Activated T-cell treated with anti-CD3 and anti-CD28 coated beads, Interleukin-2, amount 50 U/mL, for 24 hours (primary cell): Measurements from ENCODE around the gene ANXA3.

Experiments
- DNase-seq: peaks from one replicate; pipeline ENCODE4 v3.0.0-alpha.2; 2020
- H3K27ac Mint-ChIP-seq: 2 replicates; pipeline ENCODE4 v1.8.0; 2020; ENCODE audit warnings: mild to moderate bottlenecking, mixed read lengths
- H3K27me3 Mint-ChIP-seq: 2 replicates; pipeline ENCODE4 v1.8.0; 2020; ENCODE audit warnings: mixed read lengths
- H3K36me3 Mint-ChIP-seq: 2 replicates; pipeline ENCODE4 v1.8.0; 2020; ENCODE audit warnings: low read depth, mixed read lengths
- H3K4me1 Mint-ChIP-seq: 2 replicates; pipeline ENCODE4 v1.8.0; 2020; ENCODE audit warnings: low read depth, mixed read lengths
- H3K4me3 Mint-ChIP-seq: 2 replicates; pipeline ENCODE4 v1.8.0; 2020; ENCODE audit warnings: mild to moderate bottlenecking, moderate library complexity, mixed read lengths
- H3K9me3 Mint-ChIP-seq: 2 replicates; pipeline ENCODE4 v1.8.0; 2020; ENCODE audit warnings: mixed read lengths

ANXA3 gene

DNA sequence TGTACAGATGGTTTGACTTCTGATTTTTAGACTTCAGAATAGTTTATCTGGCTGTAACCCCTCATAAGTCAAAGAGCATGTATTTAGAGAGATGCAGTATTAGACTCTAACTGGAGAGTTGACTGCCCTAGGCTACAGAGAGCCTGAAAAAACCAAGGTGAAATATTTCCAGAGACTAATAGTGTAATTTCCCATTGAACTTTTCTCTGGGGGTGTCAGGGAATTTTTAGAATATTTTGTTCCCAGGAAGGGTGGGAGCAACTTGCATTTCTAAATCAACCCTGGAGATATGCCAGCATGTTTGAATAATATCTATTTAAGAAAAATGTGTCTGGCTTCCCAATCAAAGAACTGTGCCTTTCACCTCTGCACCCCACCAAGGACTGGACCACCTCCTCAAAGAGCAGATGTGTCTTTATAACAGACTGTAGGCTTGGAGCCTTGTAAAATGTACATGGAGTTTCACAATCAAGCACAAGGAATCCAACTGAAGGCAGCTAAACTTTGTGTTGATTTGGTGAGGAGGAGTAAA lies 2.0 kb downstream of the ANXA3 start:
- Mint-ChIP-seq H3K4me3 (no peak overlapping the region), H3K9me3 (no peaks in the 10 kb centered on the region), H3K27ac (no peak overlapping the region), H3K27me3 (peaks cover 42% of the 10 kb centered on the region), H3K4me1 (peaks cover 9% of the 10 kb centered on the region), H3K36me3 (no peaks in the 10 kb centered on the region)
- DNase-seq: no peak

DNA sequence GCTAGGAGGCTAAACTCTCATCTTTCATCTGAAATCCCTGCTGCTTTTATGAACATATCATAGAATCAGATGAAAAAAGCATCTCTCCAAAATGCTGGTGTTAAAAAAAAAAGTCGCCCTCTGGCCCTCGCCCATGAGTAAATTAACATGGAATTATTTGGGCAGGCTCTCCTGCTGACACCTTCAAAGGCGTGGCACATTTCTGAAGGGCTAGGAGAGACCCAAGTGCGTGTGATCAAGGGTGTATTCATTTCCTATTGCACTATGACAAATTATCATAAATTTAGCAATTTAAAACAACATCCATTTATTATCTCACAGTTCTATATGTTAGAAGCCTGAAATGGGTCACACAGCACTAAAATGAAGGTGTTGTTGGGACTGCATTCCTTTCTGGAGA lies 5.1 kb downstream of the ANXA3 start:
- H3K27me3 Mint-ChIP-seq: peaks cover 29% of the 10 kb centered on the region
- H3K36me3 Mint-ChIP-seq: no peaks in the 10 kb centered on the region
- no peak for DNase-seq
- H3K4me1 Mint-ChIP-seq: peaks cover 5% of the 10 kb centered on the region
- H3K27ac Mint-ChIP-seq: no peak overlapping the region
- no peaks in the 10 kb centered on the region for H3K9me3 Mint-ChIP-seq
- H3K4me3 Mint-ChIP-seq: no peak overlapping the region

DNA sequence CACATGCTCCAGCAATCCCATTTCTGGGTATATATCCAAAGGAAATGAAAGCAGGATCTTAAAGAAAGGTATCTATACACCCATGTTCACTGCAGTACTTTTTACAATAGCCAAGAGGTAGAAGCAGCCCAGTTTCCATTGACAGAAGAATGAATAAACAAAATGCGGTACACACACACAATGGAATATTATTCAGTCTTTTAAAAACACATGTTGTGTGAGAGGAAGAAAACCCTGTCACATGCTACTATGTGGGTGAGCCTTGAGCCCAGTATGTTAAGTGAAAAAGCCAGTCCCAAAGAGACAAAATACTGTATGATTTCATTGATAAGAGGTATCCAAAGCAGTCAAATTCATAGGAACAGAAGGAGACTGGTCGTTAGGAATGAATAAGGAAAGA lies 6.3 kb downstream of the ANXA3 start:
- H3K9me3 Mint-ChIP-seq: no peaks in the 10 kb centered on the region
- no peak overlapping the region for H3K27ac Mint-ChIP-seq
- peaks cover 33% of the 10 kb centered on the region for H3K27me3 Mint-ChIP-seq
- H3K36me3 Mint-ChIP-seq: no peaks in the 10 kb centered on the region
- H3K4me3 Mint-ChIP-seq: no peak overlapping the region
- H3K4me1 Mint-ChIP-seq: no peaks in the 10 kb centered on the region
- DNase-seq: no peak

DNA sequence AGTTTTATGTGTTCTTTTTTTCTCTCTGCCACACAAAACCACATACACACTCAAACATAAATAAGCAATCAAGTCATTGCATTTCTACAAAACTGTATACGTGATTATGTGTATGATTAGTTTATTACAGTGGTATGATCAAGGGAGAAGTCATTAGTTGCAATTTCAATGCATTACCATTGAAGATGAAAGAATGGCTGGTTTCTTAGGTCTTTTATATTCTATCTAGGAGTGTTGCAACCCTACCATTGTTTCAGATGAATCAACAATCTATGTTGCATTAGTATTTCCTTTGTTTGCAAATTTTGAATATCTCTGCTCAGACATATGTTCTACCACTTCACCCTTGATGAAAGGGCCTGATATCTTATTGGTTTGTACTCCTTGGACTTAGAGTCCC lies 6.8 kb downstream of the ANXA3 start:
- H3K36me3 Mint-ChIP-seq: no peaks in the 10 kb centered on the region
- no peak overlapping the region for H3K4me3 Mint-ChIP-seq
- H3K27ac Mint-ChIP-seq: no peak overlapping the region
- no peak for DNase-seq
- H3K27me3 Mint-ChIP-seq: peaks cover 30% of the 10 kb centered on the region
- H3K4me1 Mint-ChIP-seq: no peaks in the 10 kb centered on the region
- H3K9me3 Mint-ChIP-seq: no peaks in the 10 kb centered on the region

DNA sequence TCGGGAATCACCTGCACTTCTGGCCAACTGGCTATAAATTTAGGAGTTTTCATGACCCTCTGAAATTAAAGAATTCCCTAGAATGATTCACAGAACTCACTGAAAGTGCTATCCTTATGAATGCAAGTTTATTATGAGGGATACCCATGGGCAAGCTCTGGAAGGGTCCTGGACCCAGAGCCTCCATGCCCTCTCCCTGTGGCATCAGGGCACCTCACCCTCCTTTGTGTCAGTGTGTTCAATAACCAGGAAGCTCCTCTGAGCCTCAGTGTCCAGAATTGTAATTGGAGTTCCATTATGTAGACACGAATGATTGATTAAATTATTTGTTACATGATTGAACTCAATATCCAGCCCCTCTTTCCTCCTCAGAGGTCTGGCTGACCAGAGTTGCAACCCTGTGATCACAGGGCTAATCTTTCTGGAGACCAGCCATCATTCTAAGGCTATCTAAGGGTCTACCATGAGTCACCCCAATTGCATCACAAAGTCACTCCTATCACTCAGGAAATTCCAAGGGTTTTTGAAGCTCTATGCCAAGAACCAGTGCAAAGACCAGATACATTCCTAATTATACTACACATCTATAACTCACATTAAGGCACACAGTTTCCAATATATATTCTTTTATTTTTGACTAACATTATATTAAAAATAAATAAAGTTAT lies 8.9 kb downstream of the ANXA3 start:
- no peaks in the 10 kb centered on the region for H3K4me1 Mint-ChIP-seq
- H3K36me3 Mint-ChIP-seq: no peaks in the 10 kb centered on the region
- no peak for DNase-seq
- no peak overlapping the region for H3K27ac Mint-ChIP-seq
- H3K4me3 Mint-ChIP-seq: no peak overlapping the region
- H3K9me3 Mint-ChIP-seq: no peaks in the 10 kb centered on the region
- peaks cover 20% of the 10 kb centered on the region for H3K27me3 Mint-ChIP-seq

DNA sequence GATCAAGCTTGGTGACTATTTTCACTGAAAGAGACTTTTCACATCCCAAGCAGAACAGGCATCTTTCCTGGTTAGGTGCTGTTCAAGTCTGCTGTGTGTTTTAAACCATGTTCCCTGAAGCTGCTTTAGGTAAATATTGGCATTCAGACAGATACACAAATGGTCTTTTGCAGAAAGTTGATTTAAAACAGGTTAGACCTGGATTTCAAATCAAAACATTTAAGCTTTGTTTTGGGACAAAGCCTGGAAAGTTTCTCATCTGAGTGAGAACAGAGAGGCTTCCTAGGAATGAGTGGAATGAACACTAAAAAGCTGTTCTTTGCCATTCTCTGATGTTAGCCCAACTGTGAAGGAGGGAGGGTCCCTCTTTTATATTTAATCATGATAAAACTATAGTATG lies 10.1 kb downstream of the ANXA3 start:
- DNase-seq: no peak
- H3K4me3 Mint-ChIP-seq: no peak overlapping the region
- no peaks in the 10 kb centered on the region for H3K4me1 Mint-ChIP-seq
- peaks cover 20% of the 10 kb centered on the region for H3K27me3 Mint-ChIP-seq
- no peaks in the 10 kb centered on the region for H3K36me3 Mint-ChIP-seq
- no peaks in the 10 kb centered on the region for H3K9me3 Mint-ChIP-seq
- no peak overlapping the region for H3K27ac Mint-ChIP-seq

DNA sequence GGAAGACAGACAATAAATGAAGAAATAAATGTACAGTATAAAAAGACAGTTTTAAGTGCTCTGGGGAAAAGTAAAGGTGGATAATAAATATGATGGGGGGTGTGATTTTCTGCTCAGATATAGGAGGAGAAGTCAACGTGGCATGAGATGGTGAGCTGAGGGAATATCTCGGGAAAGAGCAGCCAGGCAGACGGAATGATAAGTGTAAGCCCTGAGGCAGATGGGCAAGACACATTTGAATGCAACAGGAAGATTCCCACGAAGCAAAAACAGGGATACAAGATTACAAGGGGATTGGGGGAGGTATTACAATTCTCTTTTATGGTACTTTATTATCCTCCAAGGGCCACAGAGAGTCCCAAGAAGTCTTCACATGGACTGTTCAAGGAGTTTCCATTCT lies 11.1 kb downstream of the ANXA3 start:
- Mint-ChIP-seq H3K27me3 (peaks cover 20% of the 10 kb centered on the region), H3K36me3 (no peaks in the 10 kb centered on the region), H3K4me1 (no peaks in the 10 kb centered on the region), H3K27ac (no peak overlapping the region), H3K4me3 (no peak overlapping the region), H3K9me3 (no peaks in the 10 kb centered on the region)
- DNase-seq: no peak

DNA sequence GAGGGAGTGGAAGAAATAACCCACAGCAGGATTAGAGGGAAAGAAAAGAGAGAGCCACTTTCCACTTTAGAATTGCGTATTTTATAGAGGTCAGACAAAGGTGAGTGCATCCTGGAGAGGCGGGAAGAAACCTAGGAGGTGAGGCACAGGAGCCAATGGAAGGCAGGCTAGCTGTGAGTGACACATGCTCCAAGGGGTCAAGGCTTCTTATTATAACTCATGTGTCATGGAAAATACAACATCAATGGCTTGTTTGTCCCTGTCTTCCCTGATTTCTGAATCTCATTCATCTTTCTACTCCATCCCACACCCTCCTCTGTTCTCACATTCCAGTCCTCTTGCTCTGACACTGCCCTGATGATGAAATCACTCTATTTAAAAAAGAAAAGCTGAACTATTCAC lies 14.4 kb downstream of the ANXA3 start:
- Mint-ChIP-seq H3K9me3 (no peaks in the 10 kb centered on the region), H3K4me3 (no peak overlapping the region), H3K27ac (no peak overlapping the region), H3K27me3 (peaks cover 19% of the 10 kb centered on the region), H3K36me3 (no peaks in the 10 kb centered on the region), H3K4me1 (no peaks in the 10 kb centered on the region)
- no peak for DNase-seq

DNA sequence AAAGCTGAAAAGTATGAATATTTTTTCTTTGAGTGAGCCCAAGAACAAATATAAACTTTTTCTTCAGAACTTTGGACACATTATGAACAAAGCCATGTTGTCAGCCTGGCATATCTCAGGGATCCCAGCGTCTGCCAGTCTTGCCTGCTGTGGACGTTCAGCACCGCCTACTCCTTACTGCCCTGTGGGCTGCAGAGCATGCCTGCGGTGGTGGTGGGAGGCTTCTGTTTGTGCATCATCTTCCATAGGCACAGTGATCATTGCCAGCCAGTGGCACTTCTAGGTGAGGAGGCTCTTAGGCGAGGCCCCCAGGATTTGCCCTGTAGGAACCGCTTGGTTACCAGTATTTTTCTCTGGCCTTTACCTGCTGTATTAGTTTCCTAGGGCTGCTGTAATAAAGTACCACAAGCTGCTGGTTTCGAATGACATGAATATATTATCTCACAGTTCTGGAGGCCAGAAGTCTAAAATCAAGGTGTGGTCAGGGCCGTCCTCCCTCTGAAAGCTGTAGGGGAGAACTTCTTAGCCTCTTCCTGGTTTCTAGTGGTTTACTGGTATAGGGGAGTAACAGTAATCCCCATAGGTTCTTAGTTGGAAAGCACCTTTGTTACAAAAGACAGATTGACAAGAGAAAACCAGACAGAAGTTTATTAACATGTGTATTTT lies 15.4 kb downstream of the ANXA3 start:
- Mint-ChIP-seq H3K27ac (no peak overlapping the region), H3K9me3 (no peaks in the 10 kb centered on the region), H3K4me3 (no peak overlapping the region), H3K36me3 (no peaks in the 10 kb centered on the region), H3K27me3 (peaks cover 12% of the 10 kb centered on the region), H3K4me1 (no peaks in the 10 kb centered on the region)
- no peak for DNase-seq

DNA sequence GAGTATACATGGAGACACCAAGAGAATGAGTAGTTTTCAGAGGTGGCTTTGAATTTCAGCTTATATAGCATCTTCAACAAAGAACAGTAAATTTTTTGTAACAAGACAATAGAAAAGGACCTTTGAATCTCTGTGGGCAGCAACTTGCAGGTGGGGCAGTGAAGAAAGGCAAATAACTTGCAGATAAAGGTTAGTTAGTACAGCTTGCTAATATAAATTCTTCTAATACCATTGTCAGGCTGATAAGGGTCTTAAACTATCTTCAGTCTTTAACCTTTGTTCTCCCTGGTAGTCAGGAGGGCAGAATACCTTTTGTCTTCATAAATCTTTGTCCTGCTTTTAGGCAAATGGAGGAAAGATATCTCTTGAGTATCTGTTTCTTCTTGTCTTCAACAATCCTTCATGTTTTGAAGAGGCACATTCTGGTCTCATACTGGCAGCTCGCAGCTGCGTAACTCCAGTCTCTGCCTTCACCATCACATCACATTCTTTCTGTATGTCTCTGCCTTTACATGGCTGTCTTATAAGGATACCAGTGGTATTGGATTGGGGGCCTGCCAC lies 16.0 kb downstream of the ANXA3 start:
- Mint-ChIP-seq H3K36me3 (no peaks in the 10 kb centered on the region), H3K27me3 (peaks cover 11% of the 10 kb centered on the region), H3K9me3 (no peaks in the 10 kb centered on the region), H3K4me1 (no peaks in the 10 kb centered on the region), H3K27ac (no peak overlapping the region), H3K4me3 (no peak overlapping the region)
- no peak for DNase-seq

DNA sequence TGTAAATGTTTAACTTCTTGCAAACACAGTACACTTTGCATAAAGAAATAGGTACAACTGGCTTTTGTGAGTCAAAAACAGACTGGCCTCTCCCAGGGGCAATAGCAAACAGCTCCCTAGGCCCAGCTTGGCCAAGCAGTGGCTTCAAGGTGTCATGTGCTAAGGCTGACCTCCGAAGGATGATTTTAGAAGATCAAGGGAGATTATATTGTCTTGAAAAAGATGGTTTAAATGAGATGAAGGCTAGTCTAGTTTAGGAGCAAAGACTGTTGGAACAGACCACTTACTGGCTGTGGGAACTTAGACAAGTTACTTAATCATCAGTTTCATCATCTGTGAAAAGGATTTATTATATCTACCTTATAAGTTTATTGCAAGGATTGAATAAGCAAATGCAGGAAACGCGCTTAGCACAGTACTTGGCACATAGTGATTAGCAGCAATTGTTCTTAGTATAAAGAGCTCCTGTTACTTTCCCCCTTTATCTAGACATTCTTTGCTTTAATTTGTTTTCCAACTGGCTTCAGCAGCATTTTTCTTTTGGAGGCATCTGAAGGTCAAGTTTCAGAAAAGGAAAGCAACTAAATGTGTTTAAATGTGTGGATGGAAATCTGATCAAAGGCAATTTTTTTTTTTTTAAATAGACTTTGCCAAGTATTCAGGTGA lies 17.2 kb downstream of the ANXA3 start:
- H3K27ac Mint-ChIP-seq: no peak overlapping the region
- no peaks in the 10 kb centered on the region for H3K9me3 Mint-ChIP-seq
- no peaks in the 10 kb centered on the region for H3K36me3 Mint-ChIP-seq

DNA sequence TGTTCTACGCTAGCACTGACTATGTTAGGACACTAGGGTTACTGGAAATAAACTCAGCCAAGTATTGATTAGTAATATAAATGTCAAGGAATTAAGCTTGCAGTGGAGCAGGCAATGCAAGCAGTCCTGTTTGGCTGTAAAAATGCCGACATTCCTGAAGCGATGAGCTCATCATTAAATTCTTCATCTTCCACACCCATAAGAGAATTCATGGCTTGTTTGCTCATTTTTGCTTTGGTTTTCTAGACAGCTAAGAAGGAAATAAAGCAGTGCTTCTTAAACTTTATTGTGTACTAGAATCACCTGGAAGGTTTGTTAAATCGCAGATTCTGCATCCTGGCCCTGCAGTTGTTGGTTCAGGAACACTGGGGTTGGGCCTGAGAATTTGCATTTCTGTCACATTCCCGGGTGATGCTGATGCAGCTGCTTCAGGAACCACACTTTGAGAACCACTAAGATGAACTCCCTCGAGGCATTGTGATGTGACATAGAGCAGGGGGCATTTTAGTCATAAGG lies 17.8 kb downstream of the ANXA3 start:
- Mint-ChIP-seq H3K27me3 (peaks cover 7% of the 10 kb centered on the region), H3K4me1 (no peaks in the 10 kb centered on the region), H3K9me3 (no peaks in the 10 kb centered on the region), H3K36me3 (no peaks in the 10 kb centered on the region), H3K4me3 (no peak overlapping the region), H3K27ac (no peak overlapping the region)
- DNase-seq: no peak

More for the DNA sequence above, 17.2 kb downstream of the ANXA3 start:
- Mint-ChIP-seq H3K27me3 (peaks cover 7% of the 10 kb centered on the region), H3K4me3 (no peak overlapping the region), H3K4me1 (no peaks in the 10 kb centered on the region)
- no peak for DNase-seq

DNA sequence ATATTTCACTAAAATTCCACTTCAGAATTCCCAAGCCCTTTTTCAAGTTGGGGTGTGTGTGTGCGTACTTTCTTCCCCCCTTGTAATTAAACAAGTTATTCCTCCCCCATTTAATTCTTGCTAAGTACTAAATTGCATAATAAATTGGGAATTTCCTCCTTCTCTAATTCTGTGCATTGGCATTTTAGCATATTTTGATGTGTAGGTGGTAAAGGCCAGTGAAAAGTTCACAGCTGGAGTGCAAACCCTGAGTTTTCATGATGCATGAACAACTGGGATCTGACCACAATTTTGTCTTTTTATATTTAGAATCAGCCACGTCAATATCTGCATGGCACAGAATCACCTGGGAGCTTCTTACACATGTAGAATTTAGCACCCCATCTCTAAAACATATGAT lies 18.5 kb downstream of the ANXA3 start:
- H3K4me1 Mint-ChIP-seq: no peaks in the 10 kb centered on the region
- peaks cover 7% of the 10 kb centered on the region for H3K27me3 Mint-ChIP-seq
- no peak overlapping the region for H3K4me3 Mint-ChIP-seq
- H3K27ac Mint-ChIP-seq: no peak overlapping the region
- no peaks in the 10 kb centered on the region for H3K36me3 Mint-ChIP-seq
- no peaks in the 10 kb centered on the region for H3K9me3 Mint-ChIP-seq
- no peak for DNase-seq

DNA sequence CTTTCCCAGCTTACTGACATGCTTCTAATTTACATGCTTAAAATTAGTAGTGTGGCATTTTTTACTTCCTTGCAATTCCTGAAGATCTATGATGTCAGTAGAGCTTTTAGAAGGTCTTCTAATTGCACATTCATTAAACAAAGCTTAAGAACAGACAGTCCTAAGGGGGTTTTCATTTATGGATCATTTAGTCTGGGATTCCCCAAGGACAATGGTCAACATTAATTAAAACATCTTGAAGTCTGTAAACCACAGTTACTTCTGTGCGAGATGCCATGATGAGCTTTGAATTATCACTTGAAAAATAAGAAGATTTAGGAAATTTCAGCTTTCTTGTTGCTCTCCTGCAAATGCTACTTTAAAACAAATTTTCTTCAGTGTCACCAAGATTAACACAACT lies 20.2 kb downstream of the ANXA3 start:
- peaks cover 7% of the 10 kb centered on the region for H3K27me3 Mint-ChIP-seq
- no peaks in the 10 kb centered on the region for H3K4me1 Mint-ChIP-seq
- no peaks in the 10 kb centered on the region for H3K36me3 Mint-ChIP-seq

More for the DNA sequence above, 20.2 kb downstream of the ANXA3 start:
- Mint-ChIP-seq H3K9me3 (no peaks in the 10 kb centered on the region), H3K4me3 (no peak overlapping the region), H3K27ac (no peak overlapping the region)
- no peak for DNase-seq
